ENCODE measurements around the gene INVS. TPM values are rescaled to one million over a fixed set of nuclear protein-coding genes. Genes with fewer than 3 reads are reported as not detected.

Gene INVS
- total RNA-seq, 1 experiment from 2014 or later, result 21.1 TPM

- H2AFZ ChIP-seq (ENCODE audit: low read depth, low read length, poor library complexity, severe bottlenecking), result no peak overlapping the region
- no peaks in the 10 kb centered on the region for H3K4me1 ChIP-seq (ENCODE audit: control insufficient read depth in 1 of 2, insufficient read depth in 2 of 2, low read length in 2 of 2)
- no peak overlapping the region for H3K27ac ChIP-seq (ENCODE audit: low read depth, low read length)
- POLR2A ChIA-PET, result no interaction called here
- ATAC-seq (no peak), DNase-seq (ENCODE audit: low read depth, low spot score) (no peak)
- H3K9me2 ChIP-seq (ENCODE audit: insufficient read depth), result no peaks in the 10 kb centered on the region
- no TSS peak for BruUV-seq (replicated peaks)
- H4K20me1 ChIP-seq (ENCODE audit: insufficient read depth), result no peaks in the 10 kb centered on the region
- H3K27me3 ChIP-seq (ENCODE audit: insufficient read depth, low read length), result no peaks in the 10 kb centered on the region
- TF ChIP-seq YY1 (IDR thresholded peaks at IDR 0.05; ENCODE audit: extremely low read depth, insufficient replicate concordance, low read depth, low read length), result no peak
- H3K36me3 ChIP-seq (ENCODE audit: control insufficient read depth in 1 of 2, insufficient read depth in 2 of 2, low read length in 2 of 2), result no peaks in the 10 kb centered on the region
- H3K4me3 ChIP-seq (replicated peaks in 1 of 2; ENCODE audit: low read depth in 1 of 2, low read length in 2 of 2), result no peak overlapping the region
- no peaks in the 10 kb centered on the region; the same call in 1 of the 2 replicates for H3K79me2 ChIP-seq (ENCODE audit: insufficient read depth, low read length)
- no peak overlapping the region for H3K4me2 ChIP-seq (ENCODE audit: low read length)
- H3K9ac ChIP-seq (ENCODE audit: low read length), result no peak overlapping the region
- peaks cover 0 to 9% of the 10 kb centered on the region in 2 experiments; a peak in 1 of 4 replicates for H3K9me3 ChIP-seq (ENCODE audit: control insufficient read depth in 1 of 2, insufficient read depth in 1 of 2, low read depth in 1 of 2, low read length in 2 of 2)
- intact Hi-C loops (cut with micrococcal nuclease), result no loop called here
- CTCF ChIA-PET, result no interaction called here
- RAD21 ChIA-PET (ENCODE audit: low non-redundant PET in 1 of 2, low total read pairs in 2 of 2, uncharacterized antibody in 2 of 2, unreplicated experiment in 2 of 2), result no interaction called here
These were observed 87.3 kb downstream of the INVS start for GRCh38 chr9:100186356-100186755.

GRCh38 chr9:100190339-100190738 is 91.3 kb downstream of the INVS start:
- Histone ChIP-seq H3K4me2 (ENCODE audit: low read length) (no peak overlapping the region), H3K4me1 (ENCODE audit: control insufficient read depth in 1 of 2, insufficient read depth in 2 of 2, low read length in 2 of 2) (no peaks in the 10 kb centered on the region), H3K9ac (ENCODE audit: low read length) (no peak overlapping the region), H2AFZ (ENCODE audit: low read depth, low read length, poor library complexity, severe bottlenecking) (no peak overlapping the region), H3K4me3 (replicated peaks in 1 of 2; ENCODE audit: low read depth in 1 of 2, low read length in 2 of 2) (no peak overlapping the region), H3K9me3 (ENCODE audit: control insufficient read depth in 1 of 2, insufficient read depth in 1 of 2, low read depth in 1 of 2, low read length in 2 of 2) (peaks cover 0 to 9% of the 10 kb centered on the region in 2 experiments; a peak in 1 of 4 replicates), H4K20me1 (ENCODE audit: insufficient read depth) (no peaks in the 10 kb centered on the region), H3K36me3 (ENCODE audit: control insufficient read depth in 1 of 2, insufficient read depth in 2 of 2, low read length in 2 of 2) (no peaks in the 10 kb centered on the region), H3K79me2 (ENCODE audit: insufficient read depth, low read length) (peaks cover 3% of the 10 kb centered on the region; the same call in 1 of the 2 replicates), H3K27me3 (ENCODE audit: insufficient read depth, low read length) (no peaks in the 10 kb centered on the region), H3K27ac (ENCODE audit: low read depth, low read length) (no peak overlapping the region), H3K9me2 (ENCODE audit: insufficient read depth) (no peaks in the 10 kb centered on the region)
- intact Hi-C loops (cut with micrococcal nuclease), result no loop called here
- CTCF ChIA-PET, result no interaction called here
- DNase-seq (ENCODE audit: low read depth, low spot score), result no peak
- POLR2A ChIA-PET, result no interaction called here
- RAD21 ChIA-PET (ENCODE audit: low non-redundant PET in 1 of 2, low total read pairs in 2 of 2, uncharacterized antibody in 2 of 2, unreplicated experiment in 2 of 2), result no interaction called here
- no peak for ATAC-seq
- BruUV-seq (replicated peaks), result no TSS peak
- TF ChIP-seq MAX (IDR thresholded peaks at IDR 0.05) (no peak), ELF1 (IDR thresholded peaks at IDR 0.05; ENCODE audit: borderline replicate concordance, low read depth) (no peak), ZBTB33 (IDR thresholded peaks at IDR 0.05; ENCODE audit: extremely low read depth, insufficient replicate concordance, low read length) (no peak), ZNF274 (IDR thresholded peaks at IDR 0.05; ENCODE audit: low read depth, low read length) (no peak), RAD21 (IDR thresholded peaks at IDR 0.05; ENCODE audit: low read depth) (no peak), ZFX (IDR thresholded peaks at IDR 0.05) (no peak), FOSL1 (IDR thresholded peaks at IDR 0.05; ENCODE audit: low read depth) (no peak), CBX3 (IDR thresholded peaks at IDR 0.05; ENCODE audit: low read depth) (0 out of 2 replicates have a peak, but pooled peaks have one; percentile 29), SIN3A (IDR thresholded peaks at IDR 0.05; ENCODE audit: low read depth) (no peak)

Data from HCT116 (cell line).